ENCODE results near the gene SMIM35.
"Not testable (repeated sequence)": the region's sequence is repeated elsewhere in the genome, so short reads cannot be mapped to it uniquely, and the experiment has no call there.

Gene SMIM35

GRCh38 chr11:118064956-118065355 lies 21.8 kb downstream of the SMIM35 start:
- no peak for DNase-seq
- TF ChIP-seq GATA1 (IDR thresholded peaks at IDR 0.05; ENCODE audit: low read depth, low read length) (no peak), POLR2A (IDR thresholded peaks at IDR 0.05; ENCODE audit: low read length) (no peak)

GRCh38 chr11:118062631-118063030 lies 24.1 kb downstream of the SMIM35 start:
- not testable (repeated sequence) for DNase-seq

DNA sequence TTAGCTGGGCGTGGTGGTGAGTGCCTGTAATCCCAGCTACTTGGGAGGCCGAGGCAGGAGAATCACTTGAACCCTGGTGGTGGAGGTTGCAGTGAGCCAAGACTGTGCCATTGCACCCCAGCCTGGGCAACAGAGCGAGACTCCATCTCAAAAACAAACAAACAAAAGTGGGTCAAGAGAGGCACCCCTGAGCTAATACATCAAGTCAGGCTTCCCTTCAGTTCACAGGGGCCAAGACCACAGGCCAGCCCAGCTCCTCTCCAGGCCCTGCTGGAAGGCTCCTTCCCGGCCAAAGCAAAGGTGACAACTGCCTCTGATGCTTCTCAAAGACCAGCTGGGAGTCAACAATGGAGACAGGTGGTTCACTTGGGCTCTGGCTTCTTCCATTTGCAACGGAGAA lies 24.6 kb downstream of the SMIM35 start:
- not testable (repeated sequence) for DNase-seq

GRCh38 chr11:118061586-118062125 lies 25.1 kb downstream of the SMIM35 start:
- no peak for DNase-seq
- no peak for TF ChIP-seq POLR2A (IDR thresholded peaks at IDR 0.05; ENCODE audit: low read length)
- no peak for TF ChIP-seq GATA1 (IDR thresholded peaks at IDR 0.05; ENCODE audit: low read depth, low read length)

DNA sequence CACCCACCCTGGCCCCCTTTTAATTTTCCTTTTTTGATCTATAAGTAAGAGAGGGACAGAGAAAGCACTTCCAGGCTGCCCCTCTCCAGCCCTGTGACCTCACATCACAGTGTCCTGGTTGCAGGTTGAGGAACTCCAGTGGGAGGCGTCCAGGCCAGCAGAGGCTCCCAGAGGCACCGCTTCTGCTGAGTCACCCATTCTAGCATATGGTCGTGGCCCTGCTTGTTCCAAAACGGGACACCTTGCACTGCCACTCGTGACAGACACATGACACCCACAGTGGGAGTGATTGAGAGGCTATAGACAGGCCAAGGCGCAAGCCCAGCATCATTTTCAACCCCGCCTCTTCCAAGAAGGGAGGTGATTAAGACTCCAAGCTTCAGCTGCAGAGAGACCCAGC lies 25.9 kb downstream of the SMIM35 start:
- DNase-seq = no peak
- TF ChIP-seq POLR2A (IDR thresholded peaks at IDR 0.05; ENCODE audit: low read length) = no peak
- no peak for TF ChIP-seq GATA1 (IDR thresholded peaks at IDR 0.05; ENCODE audit: low read depth, low read length)

GRCh38 chr11:118060081-118060661 lies 26.6 kb downstream of the SMIM35 start:
- no peak for TF ChIP-seq GATA1 (IDR thresholded peaks at IDR 0.05; ENCODE audit: low read depth, low read length)
- TF ChIP-seq POLR2A (IDR thresholded peaks at IDR 0.05; ENCODE audit: low read length) = no peak
- no peak for DNase-seq

DNA sequence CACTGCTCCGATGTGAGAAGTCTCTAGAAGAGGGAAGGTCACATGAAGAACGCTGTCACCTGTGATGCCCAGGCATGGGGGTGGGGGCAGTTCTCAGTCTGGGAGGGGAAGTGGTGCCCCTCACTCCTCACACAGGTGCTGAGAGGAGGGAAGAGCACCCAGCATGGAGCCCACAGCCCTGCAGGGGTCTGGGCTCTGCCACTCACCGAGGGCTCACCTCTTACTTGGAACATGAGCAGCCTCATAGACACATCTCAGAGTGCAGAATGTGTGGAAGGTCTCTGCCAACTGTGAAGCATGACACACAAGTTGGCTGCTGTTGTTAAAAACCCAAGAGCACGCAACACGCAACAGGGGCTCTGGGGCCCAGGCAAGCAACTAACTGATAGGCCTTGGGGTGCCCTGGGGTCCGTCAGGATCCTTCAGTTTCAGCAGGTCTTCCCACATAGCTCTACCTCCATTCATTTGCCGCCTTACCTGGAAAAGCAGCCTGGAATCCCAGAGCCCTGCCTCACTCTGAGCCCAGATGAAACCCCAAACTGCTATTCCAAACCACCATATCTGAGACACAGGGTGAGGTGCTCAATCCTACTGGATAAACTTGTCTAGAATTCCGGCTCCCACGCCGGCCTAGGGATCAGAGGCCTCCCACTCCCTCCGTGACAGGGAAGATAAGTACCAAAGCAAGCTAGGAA lies 27.4 kb downstream of the SMIM35 start:
- no peak for DNase-seq
- TF ChIP-seq GATA1 (IDR thresholded peaks at IDR 0.05; ENCODE audit: low read depth, low read length) (no peak), POLR2A (IDR thresholded peaks at IDR 0.05; ENCODE audit: low read length) (no peak)

- DNase-seq = no peak
- TF ChIP-seq POLR2A (IDR thresholded peaks at IDR 0.05; ENCODE audit: low read length) (no peak), GATA1 (IDR thresholded peaks at IDR 0.05; ENCODE audit: low read depth, low read length) (no peak)
Observed at GRCh38 chr11:118058311-118059245, 28.2 kb downstream of the SMIM35 start.

- no peak for TF ChIP-seq GATA1 (IDR thresholded peaks at IDR 0.05; ENCODE audit: low read depth, low read length)
- TF ChIP-seq POLR2A (IDR thresholded peaks at IDR 0.05; ENCODE audit: low read length) = no peak
- DNase-seq = no peak
Observed at GRCh38 chr11:118057251-118058145, 29.3 kb downstream of the SMIM35 start.

DNA sequence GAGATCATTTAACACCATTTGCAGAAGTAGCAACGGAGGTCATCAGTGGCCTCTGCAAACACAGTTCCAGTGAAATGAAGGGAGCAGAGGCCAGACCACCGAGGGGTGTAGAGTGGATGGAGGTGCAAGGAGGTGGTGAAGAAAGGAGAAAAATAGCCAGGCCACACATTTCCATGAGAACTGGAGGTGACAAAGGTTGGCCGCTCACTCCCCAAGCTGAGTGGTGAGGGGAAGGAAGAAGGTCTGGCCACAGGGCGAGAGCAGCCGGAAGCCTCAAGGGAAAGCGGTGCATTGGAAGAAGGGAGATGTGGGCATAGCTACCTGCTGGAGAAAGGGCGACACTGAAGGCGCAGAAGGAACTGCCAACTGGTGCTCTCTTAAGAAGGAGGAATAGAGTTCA lies 30.0 kb downstream of the SMIM35 start:
- TF ChIP-seq GATA1 (IDR thresholded peaks at IDR 0.05; ENCODE audit: low read depth, low read length) (no peak), POLR2A (IDR thresholded peaks at IDR 0.05; ENCODE audit: low read length) (no peak)
- no peak for DNase-seq

DNA sequence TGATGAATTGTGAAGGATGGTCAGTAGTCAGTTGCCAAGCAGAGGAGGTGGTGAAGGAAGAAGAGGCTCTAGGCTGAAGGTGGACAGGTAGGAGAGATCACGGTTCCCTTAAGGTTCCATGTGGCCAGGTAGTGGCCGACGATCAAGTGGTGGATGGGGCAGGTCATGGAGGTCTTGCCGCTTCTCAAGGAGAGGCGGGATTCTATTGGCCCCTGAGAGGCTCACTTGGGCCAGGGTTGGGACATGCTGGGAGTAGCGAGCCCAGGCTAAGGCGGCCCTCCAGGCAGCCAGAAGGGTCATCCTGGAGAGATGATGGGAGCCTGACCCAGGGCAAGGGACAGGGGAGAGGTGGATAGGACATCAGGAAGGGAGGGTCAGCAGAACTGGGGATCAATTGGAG lies 30.8 kb downstream of the SMIM35 start:
- no peak for TF ChIP-seq POLR2A (IDR thresholded peaks at IDR 0.05; ENCODE audit: low read length)
- TF ChIP-seq GATA1 (IDR thresholded peaks at IDR 0.05; ENCODE audit: low read depth, low read length) = no peak
- DNase-seq = no peak

GRCh38 chr11:118054712-118055640 lies 31.8 kb downstream of the SMIM35 start:
- TF ChIP-seq GATA1 (IDR thresholded peaks at IDR 0.05; ENCODE audit: low read depth, low read length) = no peak
- no peak for TF ChIP-seq POLR2A (IDR thresholded peaks at IDR 0.05; ENCODE audit: low read length)
- DNase-seq = no peak

Data from erythroblast (primary cell).